Activated CD8-positive, alpha-beta memory T cell treated with anti-CD3 and anti-CD28 coated beads, Interleukin-2, amount 50 U/mL, for 1 hour (primary cell): ENCODE data around the gene CLCN1.
A peak's percentile ranks its signal among the peaks of the same experiment; 100 is the strongest.
"Not testable (repeated sequence)": the region's sequence is repeated elsewhere in the genome, so short reads cannot be mapped to it uniquely, and the experiment has no call there.

Experiments
- DNase-seq: peaks from one replicate; pipeline ENCODE4 v3.0.0-alpha.2; 2020; ENCODE audit errors: extremely low read depth

Gene CLCN1

GRCh38 chr7:143315776-143316175, at the start of gene CLCN1:
CLCN1 (plus strand) TSS chr7:143316111; CDS start chr7:143316213, 102 bp downstream.
- no peak for DNase-seq

DNA sequence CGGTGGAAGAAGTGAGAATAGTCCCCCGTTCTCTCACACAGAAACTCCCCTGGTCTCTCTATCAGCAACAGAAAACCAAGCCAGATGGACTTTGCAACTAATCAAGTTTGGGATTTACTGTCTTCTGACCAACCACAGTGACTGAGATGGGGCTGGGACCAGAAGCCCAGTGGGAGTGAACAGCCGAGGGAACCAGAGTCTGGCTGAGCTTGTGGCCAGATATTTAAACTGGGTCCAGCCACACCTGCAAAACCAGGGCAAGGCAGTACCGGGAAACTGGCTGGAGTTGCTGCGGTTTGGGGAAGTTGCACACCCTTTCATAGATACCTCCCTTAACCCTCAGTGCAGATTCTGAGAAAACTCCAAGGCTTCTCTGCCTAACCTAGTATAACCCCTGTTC, 46.7 kb upstream of the CLCN1 start:
- no peak for DNase-seq

- DNase-seq, result no peak
These were observed 44.7 kb upstream of the CLCN1 start for GRCh38 chr7:143271240-143271639.

- DNase-seq, result no peak
These were observed 43.0 kb upstream of the CLCN1 start for GRCh38 chr7:143272871-143273270.

GRCh38 chr7:143279186-143280098, 36.5 kb upstream of the CLCN1 start:
- no peak for DNase-seq

GRCh38 chr7:143280160-143280559, 35.8 kb upstream of the CLCN1 start:
- no peak for DNase-seq

GRCh38 chr7:143280566-143280965, 35.3 kb upstream of the CLCN1 start:
- DNase-seq, result no peak

- DNase-seq, result no peak
These were observed 34.4 kb upstream of the CLCN1 start for GRCh38 chr7:143281529-143281928.

DNA sequence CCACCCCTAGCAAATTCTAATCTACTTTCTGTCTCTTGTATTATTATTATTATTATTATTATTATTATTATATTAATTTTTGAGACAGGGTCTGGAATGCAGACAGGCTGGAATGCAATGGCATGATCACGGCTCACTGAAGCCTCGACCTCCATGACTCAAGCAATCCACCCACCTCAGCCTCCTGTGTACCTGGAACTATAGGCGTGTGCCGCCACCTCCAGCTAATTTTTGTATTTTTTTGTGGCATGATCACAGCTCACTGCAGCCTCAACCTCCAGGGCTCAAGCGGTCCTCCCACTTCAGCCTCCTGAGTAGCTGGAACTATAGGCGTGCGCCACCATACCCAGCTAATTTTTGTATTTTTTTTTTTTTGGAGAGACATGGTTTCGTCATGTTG, 33.8 kb upstream of the CLCN1 start:
- no peak for DNase-seq

GRCh38 chr7:143283381-143283780, 32.5 kb upstream of the CLCN1 start:
- DNase-seq, result no peak

DNA sequence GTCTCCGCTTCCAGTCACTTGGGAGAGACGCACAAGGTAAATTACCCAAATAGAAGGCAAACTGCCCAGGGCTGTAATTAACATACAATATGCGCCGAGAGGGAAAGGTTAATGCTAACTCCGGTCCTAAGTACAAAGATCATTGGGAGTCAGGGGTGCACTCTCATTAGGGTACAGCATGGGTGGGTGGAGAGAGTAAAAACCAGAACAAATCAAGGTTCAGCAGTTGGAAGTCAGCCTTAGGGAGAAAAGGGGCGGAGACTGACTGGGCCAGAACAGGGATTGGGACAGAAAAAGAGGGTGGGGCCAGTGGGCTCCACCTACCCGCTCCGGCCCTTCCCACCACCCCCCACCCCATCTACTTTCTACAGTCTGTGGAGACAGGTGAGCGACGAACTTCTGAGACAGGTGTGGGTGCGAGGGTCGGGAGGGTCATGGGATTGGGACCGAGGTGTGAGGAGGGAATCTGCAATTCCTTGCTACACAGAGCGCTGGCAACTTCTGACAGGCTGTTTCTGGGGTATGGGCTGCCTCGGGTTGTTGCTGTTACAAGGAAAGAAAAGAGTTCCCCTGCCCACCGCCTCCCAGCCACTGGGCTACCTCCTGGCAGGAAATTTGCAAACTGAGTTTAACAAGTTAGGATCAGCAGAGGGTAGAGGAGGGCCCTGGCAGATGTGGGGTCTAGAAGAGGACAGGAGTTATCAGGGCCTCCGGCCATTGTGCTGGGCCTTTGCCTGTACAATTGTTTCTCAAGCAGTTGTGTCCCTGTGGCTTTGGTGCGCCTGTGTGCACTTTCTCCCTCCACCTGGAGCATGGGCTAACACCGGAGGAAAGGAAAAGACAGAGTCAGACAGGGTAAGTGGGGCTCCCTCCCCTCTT, 31.1 kb upstream of the CLCN1 start, which contains the start of gene TMEM139:
TMEM139 (plus strand) TSS at position 368 of the 879 bp plus-strand sequence. CDS start 1,000 bp downstream, outside the sequence.
- DNase-seq, result no peak

DNA sequence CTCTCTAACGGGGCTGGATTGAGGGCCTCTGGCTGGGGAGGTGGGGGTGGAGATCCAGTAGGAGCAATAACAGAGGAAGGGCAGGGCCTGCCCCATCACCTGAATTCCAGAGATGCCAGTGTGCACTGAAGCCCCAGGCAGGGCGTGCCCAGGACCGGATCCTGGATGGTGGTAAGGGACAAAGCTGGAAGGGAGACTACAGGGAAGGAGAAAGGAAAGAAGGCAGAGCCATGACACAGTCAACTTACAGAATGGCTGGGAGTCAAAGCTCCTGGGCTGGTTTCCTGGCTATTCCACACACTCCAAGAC, 30.5 kb upstream of the CLCN1 start:
- no peak for DNase-seq

DNA sequence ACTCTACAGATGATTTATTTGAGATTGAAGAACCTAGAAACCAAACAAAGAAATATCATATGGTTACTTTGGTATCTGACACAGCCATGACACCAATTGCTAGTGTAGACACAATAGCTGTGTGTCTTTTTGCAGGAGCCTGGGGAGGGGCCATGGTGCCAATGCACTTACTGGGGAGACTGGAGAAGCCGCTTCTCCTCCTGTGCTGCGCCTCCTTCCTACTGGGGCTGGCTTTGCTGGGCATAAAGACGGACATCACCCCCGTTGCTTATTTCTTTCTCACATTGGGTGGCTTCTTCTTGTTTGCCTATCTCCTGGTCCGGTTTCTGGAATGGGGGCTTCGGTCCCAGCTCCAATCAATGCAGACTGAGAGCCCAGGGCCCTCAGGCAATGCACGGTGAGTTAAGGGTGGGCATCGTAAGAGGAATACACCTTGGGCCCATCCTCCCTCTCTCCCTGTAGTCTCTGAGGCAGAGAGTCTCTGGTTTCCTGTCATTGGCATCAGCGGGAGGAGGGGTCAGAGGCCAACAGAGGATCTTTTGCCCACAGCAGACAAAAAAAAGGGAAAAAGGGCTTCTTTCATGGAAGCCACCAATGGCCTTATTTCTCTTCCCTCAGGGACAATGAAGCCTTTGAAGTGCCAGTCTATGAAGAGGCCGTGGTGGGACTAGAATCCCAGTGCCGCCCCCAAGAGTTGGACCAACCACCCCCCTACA, 29.9 kb upstream of the CLCN1 start:
- no peak for DNase-seq

- DNase-seq, result no peak
These were observed 29.4 kb upstream of the CLCN1 start for GRCh38 chr7:143286522-143286890.

- DNase-seq, result no peak
These were observed 28.5 kb upstream of the CLCN1 start for GRCh38 chr7:143287339-143287934.

DNA sequence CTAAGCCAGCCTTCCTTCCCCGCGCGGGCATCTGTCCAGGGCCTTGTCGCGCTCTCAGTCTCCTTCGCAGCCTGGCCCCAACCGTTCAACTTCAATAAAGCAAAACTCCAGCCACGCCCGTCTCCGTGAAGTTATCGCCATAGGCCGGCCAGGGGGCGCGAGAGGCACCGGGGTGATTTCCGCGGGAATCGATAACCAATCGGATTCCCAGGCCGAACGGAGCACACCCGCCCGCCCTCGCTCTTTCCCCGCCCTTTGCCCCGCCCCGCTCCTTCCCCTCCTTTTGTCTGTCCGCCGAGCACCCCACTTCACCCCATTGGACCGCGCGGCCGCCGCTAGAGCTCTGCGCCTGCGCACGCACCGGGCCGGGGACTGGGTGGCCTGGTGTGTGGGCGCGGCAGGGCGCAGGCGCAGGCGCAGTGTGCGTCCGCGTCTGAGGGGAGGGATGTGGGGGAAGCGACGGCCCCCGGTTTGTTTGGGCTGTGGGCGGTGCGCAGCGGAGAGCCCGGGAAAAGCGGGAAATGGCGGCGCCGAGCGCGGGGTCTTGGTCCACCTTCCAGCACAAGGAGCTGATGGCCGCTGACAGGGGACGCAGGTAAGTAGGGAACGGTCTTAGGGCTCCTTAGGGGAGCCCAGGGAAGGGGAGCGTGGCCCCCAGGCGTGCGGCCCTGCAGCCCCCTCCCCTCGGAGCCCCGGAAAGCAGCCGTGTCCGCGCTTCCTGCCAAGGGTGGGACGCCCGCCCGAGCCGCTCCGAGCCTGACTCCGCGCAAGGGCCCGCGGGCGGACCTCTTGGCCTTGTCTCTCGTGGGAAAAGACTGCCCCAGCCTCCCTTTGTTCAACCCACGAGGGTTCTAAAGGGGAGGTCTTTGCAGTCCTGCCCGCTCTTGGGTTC, 27.7 kb upstream of the CLCN1 start, which contains the start of gene CASP2:
CASP2 (plus strand) TSS at position 417 of the 892 bp plus-strand sequence; CDS start at position 522, 105 bp downstream.
- DNase-seq, result peak; percentile 98

GRCh38 chr7:143288836-143289235, 27.1 kb upstream of the CLCN1 start:
- DNase-seq, result no peak

DNA sequence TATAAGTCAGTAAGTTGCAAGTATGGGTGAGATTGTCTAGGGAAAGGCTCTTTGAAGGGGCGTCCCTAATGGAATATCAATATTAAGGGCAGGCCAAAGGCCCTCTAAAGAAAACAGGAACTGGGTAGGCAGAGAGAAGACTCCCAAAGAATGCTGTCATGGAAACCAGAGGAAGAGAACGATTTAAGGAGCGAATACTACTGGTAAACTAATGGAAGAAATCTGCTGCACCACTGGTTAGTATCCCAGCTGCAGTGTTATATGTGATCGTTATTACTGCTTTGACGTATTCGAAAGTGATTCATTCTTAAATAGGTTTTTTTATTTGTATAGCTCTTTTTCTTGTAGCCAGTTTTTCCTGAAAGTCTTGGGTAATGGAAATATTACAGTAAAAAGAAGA, 26.5 kb upstream of the CLCN1 start:
- no peak for DNase-seq

DNA sequence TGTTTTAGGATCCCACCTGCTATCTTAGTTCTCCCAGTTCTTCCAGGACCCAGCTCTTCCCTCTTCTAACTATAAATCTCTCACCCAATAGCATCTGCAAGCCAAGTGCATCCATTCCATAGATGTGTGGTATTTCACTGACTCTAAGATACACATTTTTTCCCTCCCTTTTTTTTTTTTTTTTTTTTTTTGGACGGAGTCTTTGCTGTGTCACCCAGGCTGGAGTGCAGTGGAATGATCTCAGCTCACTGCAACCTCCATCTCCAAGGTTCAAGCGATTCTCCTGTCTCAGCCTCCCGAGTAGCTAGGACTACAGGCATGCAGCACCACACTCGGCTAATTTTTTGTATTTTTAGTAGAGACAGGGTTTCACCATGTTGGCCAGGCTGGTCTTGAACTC, 26.0 kb upstream of the CLCN1 start:
- DNase-seq, result not testable (repeated sequence)

- no peak for DNase-seq
These were observed 25.6 kb upstream of the CLCN1 start for GRCh38 chr7:143290293-143290692.

GRCh38 chr7:143292876-143293275, 23.0 kb upstream of the CLCN1 start:
- no peak for DNase-seq
